Trophoblast cell (in vitro differentiated cells and primary cell): ENCODE results near the gene NCOA7.

Experiments used
- DNase-seq, 2 donors: peaks; one replicate each; pipeline ENCODE4 v3.0.0-alpha.2; 2016
- H2AFZ ChIP-seq: 2 replicates; pipeline ENCODE4 v1.6.1; 2013; ENCODE audit warnings: low read length, moderate library complexity, mild to moderate bottlenecking; ENCODE audit not compliant: insufficient read depth, poor library complexity
- H2AK5ac ChIP-seq: 2 replicates; pipeline ENCODE4 v1.6.1; 2013; ENCODE audit warnings: mild to moderate bottlenecking, low read length
- H2BK120ac ChIP-seq: 2 replicates; pipeline ENCODE4 v1.6.1; 2013; ENCODE audit warnings: low read length, mild to moderate bottlenecking, moderate library complexity; ENCODE audit not compliant: insufficient read depth, poor library complexity
- H2BK12ac ChIP-seq: 2 replicates; pipeline ENCODE4 v1.6.1; 2013; ENCODE audit warnings: mild to moderate bottlenecking, low read length, moderate library complexity
- H2BK5ac ChIP-seq: 2 replicates; pipeline ENCODE4 v1.6.1; 2013; ENCODE audit warnings: low read length, low read depth, moderate library complexity, mild to moderate bottlenecking; ENCODE audit not compliant: poor library complexity
- H3K14ac ChIP-seq: 2 replicates; pipeline ENCODE4 v1.6.1; 2013; ENCODE audit warnings: mild to moderate bottlenecking, low read length
- H3K18ac ChIP-seq: 2 replicates; pipeline ENCODE4 v1.6.1; 2013; ENCODE audit warnings: mild to moderate bottlenecking, low read length
- H3K23ac ChIP-seq: 2 replicates; pipeline ENCODE4 v1.6.1; 2013; ENCODE audit warnings: low read length
- H3K27ac ChIP-seq: 2 replicates; pipeline ENCODE4 v1.5.1; 2013; ENCODE audit warnings: low read depth, mild to moderate bottlenecking, inconsistent platforms, low read length, moderate library complexity
- H3K27me3 ChIP-seq: 2 replicates; pipeline ENCODE4 v1.6.1; 2013; ENCODE audit warnings: inconsistent platforms, mild to moderate bottlenecking, low read length, moderate library complexity; ENCODE audit not compliant: insufficient read depth
- H3K36me3 ChIP-seq, 2 experiments: 1 replicate in 1 of 2; 2 replicates in 1 of 2; pipeline ENCODE4 v1.6.1; 2013; ENCODE audit warnings: low read length in 2 of 2, mild to moderate bottlenecking in 2 of 2, moderate library complexity in 1 of 2; ENCODE audit not compliant: insufficient read depth in 2 of 2, control insufficient read depth in 1 of 2
- H3K4ac ChIP-seq: 2 replicates; pipeline ENCODE4 v1.6.1; 2013; ENCODE audit warnings: low read depth, mild to moderate bottlenecking, low read length, moderate library complexity
- H3K4me1 ChIP-seq, 2 experiments: 1 replicate in 1 of 2; 2 replicates in 1 of 2; pipeline ENCODE4 v1.6.1; 2013; ENCODE audit warnings: low read length in 2 of 2, mild to moderate bottlenecking in 2 of 2, moderate library complexity in 1 of 2; ENCODE audit not compliant: insufficient read depth in 2 of 2, control insufficient read depth in 1 of 2
- H3K4me2 ChIP-seq: 2 replicates; pipeline ENCODE4 v1.6.1; 2013; ENCODE audit warnings: inconsistent platforms, mild to moderate bottlenecking, low read length, moderate library complexity
- H3K4me3 ChIP-seq: 2 replicates; pipeline ENCODE4 v1.5.1; 2013; ENCODE audit warnings: mild to moderate bottlenecking, low read depth, low read length, inconsistent platforms
- H3K79me1 ChIP-seq: one replicate; pipeline ENCODE4 v1.6.1; 2013; ENCODE audit warnings: low read length
- H3K79me2 ChIP-seq: 2 replicates; pipeline ENCODE4 v1.6.1; 2013; ENCODE audit warnings: low read length, mild to moderate bottlenecking; ENCODE audit not compliant: control insufficient read depth, insufficient read depth, poor library complexity
- H3K9ac ChIP-seq: 2 replicates; pipeline ENCODE4 v1.6.1; 2013; ENCODE audit warnings: mild to moderate bottlenecking, low read length
- H3K9me3 ChIP-seq: 2 replicates; pipeline ENCODE4 v1.6.1; 2013; ENCODE audit warnings: low read depth, mild to moderate bottlenecking, control low read depth, inconsistent platforms, low read length; ENCODE audit not compliant: insufficient read depth
- H4K12ac ChIP-seq: 2 replicates; pipeline ENCODE4 v1.6.1; 2013; ENCODE audit warnings: low read depth, mild to moderate bottlenecking, low read length, moderate library complexity
- H4K8ac ChIP-seq: 2 replicates; pipeline ENCODE4 v1.6.1; 2013; ENCODE audit warnings: low read depth, mild to moderate bottlenecking, low read length, moderate library complexity
- H4K91ac ChIP-seq: one replicate; pipeline ENCODE4 v1.6.1; 2013; ENCODE audit warnings: low read depth, mild to moderate bottlenecking, low read length, moderate library complexity
- WGBS: extraction: QIAGEN DNeasy Blood & Tissue Kit; methylation state at CpG from one replicate; pipeline ENCODE4 v1.1.7; 2013; ENCODE audit warnings: missing lambda C conversion rate; ENCODE audit not compliant: insufficient read length, insufficient coverage; ENCODE audit errors: extremely low coverage; 5-methylcytosine and 5-hydroxymethylcytosine counted together

NCOA7 gene

GRCh38 chr6:125828476-125829039, 37.8 kb downstream of the NCOA7 start:
- WGBS, result no CpG with 5 or more reads among the region's 2 CpGs
- Histone ChIP-seq H3K9me3 (no peaks in the 10 kb centered on the region), H3K79me2 (no peaks in the 10 kb centered on the region), H3K4me2 (no peak overlapping the region), H4K12ac (no peak overlapping the region), H2BK120ac (no peak overlapping the region), H3K4me3 (no peak overlapping the region), H3K4me1 (no peaks in the 10 kb centered on the region), H3K27me3 (no peaks in the 10 kb centered on the region), H3K79me1 (no peaks in the 10 kb centered on the region), H2BK12ac (no peak overlapping the region), H2BK5ac (no peak overlapping the region), H3K4ac (no peak overlapping the region), H3K36me3 (no peaks in the 10 kb centered on the region), H3K18ac (no peak overlapping the region), H2AFZ (no peak overlapping the region), H2AK5ac (no peak overlapping the region), H3K14ac (no peak overlapping the region), H4K91ac (no peak overlapping the region), H3K23ac (no peak overlapping the region), H3K27ac (no peak overlapping the region), H4K8ac (no peak overlapping the region), H3K9ac (no peak overlapping the region)
- no peak for DNase-seq

GRCh38 chr6:125829433-125829832, 38.7 kb downstream of the NCOA7 start:
- Histone ChIP-seq H2BK12ac (no peak overlapping the region), H3K4ac (no peak overlapping the region), H3K9me3 (no peaks in the 10 kb centered on the region), H3K4me1 (no peaks in the 10 kb centered on the region), H4K12ac (no peak overlapping the region), H4K8ac (no peak overlapping the region), H2BK120ac (no peak overlapping the region), H2BK5ac (no peak overlapping the region), H3K18ac (no peak overlapping the region), H2AK5ac (no peak overlapping the region), H3K4me2 (no peak overlapping the region), H3K36me3 (no peaks in the 10 kb centered on the region), H4K91ac (no peak overlapping the region), H3K9ac (no peak overlapping the region), H3K14ac (no peak overlapping the region), H3K23ac (no peak overlapping the region), H3K27ac (no peak overlapping the region), H3K79me2 (no peaks in the 10 kb centered on the region), H2AFZ (no peak overlapping the region), H3K79me1 (no peaks in the 10 kb centered on the region), H3K27me3 (no peaks in the 10 kb centered on the region), H3K4me3 (no peak overlapping the region)
- DNase-seq, result no peak
- WGBS, result no CpG with 5 or more reads among the region's 4 CpGs

- Histone ChIP-seq H4K8ac (no peak overlapping the region), H2AK5ac (no peak overlapping the region), H3K79me2 (no peaks in the 10 kb centered on the region), H3K9ac (no peak overlapping the region), H3K27me3 (no peaks in the 10 kb centered on the region), H3K36me3 (no peaks in the 10 kb centered on the region), H3K4ac (no peak overlapping the region), H3K4me2 (no peak overlapping the region), H3K18ac (no peak overlapping the region), H3K27ac (no peak overlapping the region), H2BK120ac (no peak overlapping the region), H2BK12ac (no peak overlapping the region), H3K9me3 (no peaks in the 10 kb centered on the region), H4K12ac (no peak overlapping the region), H4K91ac (no peak overlapping the region), H3K23ac (no peak overlapping the region), H3K4me3 (no peak overlapping the region), H2BK5ac (no peak overlapping the region), H3K14ac (no peak overlapping the region), H3K4me1 (peaks cover 0 to 2% of the 10 kb centered on the region in 2 experiments), H3K79me1 (no peaks in the 10 kb centered on the region), H2AFZ (no peak overlapping the region)
- no CpG with 5 or more reads among the region's 5 CpGs for WGBS
- DNase-seq, result no peak
Observed at GRCh38 chr6:125831659-125832058, 40.9 kb downstream of the NCOA7 start.

GRCh38 chr6:125832391-125833117, 41.8 kb downstream of the NCOA7 start:
- no CpG with 5 or more reads among the region's 5 CpGs for WGBS
- H4K12ac ChIP-seq, result no peak overlapping the region
- no peak overlapping the region for H3K14ac ChIP-seq
- no peak overlapping the region for H3K4me3 ChIP-seq
- no peak overlapping the region for H3K9ac ChIP-seq
- no peaks in the 10 kb centered on the region for H3K36me3 ChIP-seq
- H3K4ac ChIP-seq, result no peak overlapping the region
- no peaks in the 10 kb centered on the region for H3K79me1 ChIP-seq
- H2BK120ac ChIP-seq, result no peak overlapping the region
- H2BK5ac ChIP-seq, result no peak overlapping the region
- no peaks in the 10 kb centered on the region for H3K79me2 ChIP-seq
- no peak overlapping the region for H3K27ac ChIP-seq
- no peak overlapping the region for H2AK5ac ChIP-seq
- H2AFZ ChIP-seq, result no peak overlapping the region
- no peak overlapping the region for H4K91ac ChIP-seq
- no peak overlapping the region for H3K18ac ChIP-seq
- H3K23ac ChIP-seq, result no peak overlapping the region
- no peak overlapping the region for H2BK12ac ChIP-seq
- H3K27me3 ChIP-seq, result no peaks in the 10 kb centered on the region
- no peaks in the 10 kb centered on the region for H3K9me3 ChIP-seq
- no peak overlapping the region for H3K4me2 ChIP-seq
- H3K4me1 ChIP-seq, result peaks cover 0 to 2% of the 10 kb centered on the region in 2 experiments
- H4K8ac ChIP-seq, result no peak overlapping the region
- no peak for DNase-seq
